Prostate gland (tissue), 2 donors: ENCODE results near the gene PAK5.

Source experiments
- CTCF ChIP-seq, 4 experiments: fragments of 200-600 bp in 2 of 4; fragments of 450-650 bp in 2 of 4; sonication (generic) in 2 of 4; IDR thresholded peaks; 1 replicate in 3 of 4; 2 replicates in 1 of 4; pipeline ENCODE4 v1.5.1; 2016 to 2019; ENCODE audit warnings: antibody characterized with exemption in 4 of 4, mild to moderate bottlenecking in 2 of 4, moderate library complexity in 2 of 4
- POLR2A ChIP-seq: fragments of 450-650 bp; IDR thresholded peaks from one replicate; pipeline ENCODE4 v1.6.1; 2016; ENCODE audit warnings: antibody characterized with exemption, mild to moderate bottlenecking
- POLR2AphosphoS5 ChIP-seq: sonication (generic); formaldehyde crosslinking; IDR thresholded peaks from one replicate; pipeline ENCODE4 v1.6.1; 2017; ENCODE audit warnings: antibody characterized with exemption

DNA sequence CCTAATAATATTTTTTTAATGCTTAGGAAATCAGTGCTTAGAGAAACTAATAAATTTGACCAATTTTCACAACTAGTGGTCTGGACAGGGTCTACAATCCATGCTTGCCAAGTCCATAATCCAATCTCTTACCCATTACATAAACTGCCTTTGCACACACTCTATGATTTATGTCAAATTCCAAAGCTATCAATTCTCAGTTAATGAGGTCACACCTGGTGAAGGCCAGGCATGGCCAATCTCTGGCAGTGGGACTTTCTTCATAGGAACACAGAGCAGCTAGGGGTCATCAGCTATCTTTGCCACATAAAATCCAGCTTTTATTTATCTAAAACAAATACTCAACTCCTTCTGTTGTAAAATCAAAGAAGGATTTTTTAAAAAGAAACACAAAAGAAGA is 21.2 kb downstream of the PAK5 start:
- TF ChIP-seq CTCF (IDR thresholded peaks at IDR 0.05) (no peak), POLR2AphosphoS5 (no peak), POLR2A (no peak)
